Activated CD4-positive, alpha-beta T cell treated with anti-CD3 and anti-CD28 coated beads, Interleukin-2, Interleukin-6, amounts not matched to agents 100 ng/mL and 50 ng/mL, durations not matched to agents 16 hours and 8 hours (primary cell): Measurements from ENCODE around the gene UBASH3A.
"Not testable (repeated sequence)": the region's sequence is repeated elsewhere in the genome, so short reads cannot be mapped to it uniquely, and the experiment has no call there.

Experiments used
- DNase-seq: peaks from one replicate; pipeline ENCODE4 v3.0.0-alpha.2; 2020

The UBASH3A gene

DNA sequence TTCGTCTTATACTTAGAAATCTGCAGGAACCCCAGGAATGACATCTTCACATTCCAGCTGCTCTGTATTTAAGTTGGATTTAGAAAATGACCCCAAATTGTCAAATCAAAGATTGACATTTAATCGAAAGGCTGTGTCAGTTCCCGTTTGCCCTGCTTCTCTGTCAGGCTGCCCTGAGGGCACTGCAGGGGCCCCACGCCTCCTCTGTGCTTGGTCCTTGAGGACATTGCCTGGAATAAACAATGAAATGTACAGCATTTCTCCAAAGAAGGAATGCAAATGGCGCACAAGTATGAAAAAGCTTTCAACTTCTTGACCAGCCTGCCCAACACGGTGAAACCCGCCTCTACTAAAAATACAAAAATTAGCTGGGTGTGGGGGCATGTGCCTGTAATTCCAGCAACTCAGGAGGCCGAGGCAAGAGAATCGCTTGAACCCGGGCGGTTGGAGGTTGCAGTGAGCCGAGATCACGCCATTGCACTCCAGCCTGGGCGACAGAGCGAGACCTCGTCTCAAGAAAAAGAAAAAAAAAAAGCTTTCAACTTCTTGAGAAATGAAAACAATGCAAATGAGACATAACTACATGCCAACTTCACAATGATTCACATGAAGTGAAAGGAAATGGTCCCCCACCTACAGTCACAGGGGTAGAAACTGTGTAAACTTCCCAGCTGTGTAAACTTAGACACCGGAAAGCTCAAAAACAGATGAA is 10.8 kb upstream of the UBASH3A start:
- DNase-seq = peak; percentile 51

GRCh38 chr21:42393443-42393950 is 10.2 kb upstream of the UBASH3A start:
- DNase-seq = no peak

DNA sequence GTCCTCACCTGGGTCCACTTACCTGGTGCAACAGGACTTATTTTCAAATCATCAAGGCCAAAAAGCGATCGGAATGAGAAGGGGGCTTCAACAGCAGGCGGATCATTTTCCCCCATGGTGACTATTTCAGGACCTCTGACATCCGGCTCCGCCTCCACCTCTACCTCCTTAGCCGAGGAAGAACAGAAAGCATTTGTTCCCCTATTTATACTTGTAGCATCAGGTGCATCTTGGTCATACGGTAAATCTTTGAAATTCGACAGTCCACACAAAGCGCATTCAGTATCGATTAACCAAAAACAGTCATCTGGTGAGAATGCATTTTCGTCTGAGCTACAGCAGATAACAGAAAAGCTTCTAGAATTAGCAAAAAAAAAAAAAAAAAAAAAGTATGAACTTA is 8.4 kb upstream of the UBASH3A start:
- DNase-seq = no peak

DNA sequence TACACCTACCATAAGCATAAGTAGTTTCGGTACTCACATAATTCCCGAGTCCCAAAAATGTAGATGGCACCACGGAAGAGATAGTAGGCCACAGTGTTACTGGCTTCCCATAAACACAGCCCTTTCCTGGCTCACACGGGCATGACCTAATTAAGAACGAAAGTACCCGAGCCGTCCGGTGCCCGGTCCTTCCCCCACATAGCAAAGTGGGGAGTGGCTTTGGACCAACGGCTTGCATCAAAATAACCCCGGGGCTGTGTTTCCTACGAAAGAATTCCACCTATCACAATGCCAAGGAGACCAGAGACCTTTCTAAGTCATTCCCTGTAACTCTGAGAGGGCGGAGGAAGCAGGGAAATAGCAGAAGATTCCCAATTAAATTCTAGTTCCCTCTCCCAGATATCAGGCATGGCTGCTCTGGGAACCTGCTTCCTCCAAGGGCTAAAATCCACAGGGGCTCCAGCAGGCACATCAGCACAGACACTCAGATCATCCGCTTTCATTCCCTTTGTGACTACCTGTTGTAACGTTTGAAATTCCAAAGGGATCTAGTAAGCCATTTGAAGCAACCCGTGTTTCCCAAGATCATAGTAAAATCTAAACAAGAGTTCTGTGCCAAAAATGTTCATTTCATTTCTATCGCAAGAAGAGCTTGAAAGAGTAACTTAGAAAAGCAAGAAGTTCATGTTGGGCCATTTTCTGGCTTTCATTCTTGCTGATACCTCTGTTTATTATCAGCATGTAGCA is 7.6 kb upstream of the UBASH3A start, which contains the start of gene TMPRSS3:
TSS of gene TMPRSS3 (minus strand) at position 148 of the 747 bp plus-strand sequence. CDS start 635 bp downstream, outside the sequence.
- no peak for DNase-seq

DNA sequence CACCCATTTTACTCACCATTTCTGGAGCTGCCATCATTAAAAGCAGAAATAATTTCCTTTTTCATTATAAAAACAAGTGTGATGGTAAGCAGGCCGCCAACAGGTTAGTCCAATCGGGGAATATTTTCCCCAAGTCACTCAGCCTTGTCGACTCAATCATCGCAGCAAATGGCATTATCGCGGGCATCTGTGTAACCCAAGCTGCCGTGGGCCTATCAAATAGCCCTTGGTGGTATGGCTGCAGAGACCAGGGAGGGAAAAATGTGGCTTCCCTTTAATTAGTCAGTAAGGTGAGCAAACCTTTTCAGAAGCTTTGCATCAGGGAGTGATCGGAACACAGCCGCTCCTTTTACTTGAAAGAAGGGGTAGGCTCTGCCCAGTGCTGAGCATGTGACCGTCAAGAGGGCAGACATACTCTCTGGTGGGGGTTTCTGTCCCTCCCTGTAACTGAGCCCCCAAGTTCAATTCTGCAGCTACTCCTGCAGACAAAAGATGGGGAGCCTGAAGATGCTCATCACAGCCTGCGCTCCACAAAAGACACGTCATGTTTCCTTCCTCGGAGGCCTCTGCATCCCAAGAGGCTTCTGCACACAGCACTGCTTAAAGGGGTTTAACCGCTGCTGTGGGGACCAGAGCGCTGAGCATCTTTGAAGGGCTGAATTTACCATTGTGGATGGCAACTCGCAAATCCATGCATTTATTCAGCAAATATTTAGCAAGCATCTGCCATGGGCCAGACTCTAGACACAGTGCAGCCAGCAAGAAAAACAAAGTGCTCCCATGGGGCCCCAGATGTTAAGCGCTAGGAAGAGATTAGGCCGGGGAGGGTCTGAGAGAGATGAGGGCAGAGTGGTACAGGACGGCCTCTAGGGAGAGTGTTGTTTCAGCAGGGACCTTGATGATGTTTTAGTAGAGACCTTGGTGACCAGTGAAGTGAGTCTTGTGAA is 6.6 kb upstream of the UBASH3A start:
- no peak for DNase-seq

- no peak for DNase-seq
Measured at GRCh38 chr21:42397746-42398394, 5.8 kb upstream of the UBASH3A start.

DNA sequence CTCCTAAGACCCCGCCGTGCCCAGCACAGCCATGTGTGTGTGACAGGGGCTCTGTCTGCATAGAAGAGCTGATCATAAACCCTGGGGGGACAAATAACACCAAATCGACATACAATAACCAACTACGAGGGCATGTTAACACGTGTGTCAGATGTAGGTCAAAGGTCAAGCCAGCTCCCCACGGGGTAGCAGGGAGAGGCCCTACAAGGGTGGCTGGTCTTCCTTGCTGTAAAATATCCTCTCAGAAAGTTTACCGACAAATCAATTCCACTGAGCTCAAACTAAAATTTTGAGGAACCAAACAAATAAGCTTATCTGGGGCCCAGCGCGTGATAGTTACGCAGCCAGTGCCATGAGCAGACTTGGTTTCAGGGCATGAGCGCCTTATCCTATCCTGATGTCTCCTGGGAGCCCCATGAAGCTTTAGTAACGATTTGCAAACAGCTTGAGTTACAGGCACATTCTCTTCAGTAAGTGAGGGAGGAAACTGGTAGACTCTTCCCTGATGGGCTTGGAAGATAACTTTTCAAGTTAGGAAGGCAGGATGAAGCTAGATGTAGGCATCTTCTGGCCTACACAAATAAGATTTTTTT is 5.2 kb upstream of the UBASH3A start:
- no peak for DNase-seq

GRCh38 chr21:42400525-42400924 is 3.2 kb upstream of the UBASH3A start:
- peak; percentile 54 for DNase-seq

- DNase-seq = no peak
Measured at GRCh38 chr21:42401154-42401553, 2.5 kb upstream of the UBASH3A start.

GRCh38 chr21:42401820-42402251 is 1.9 kb upstream of the UBASH3A start:
- no peak for DNase-seq

- peak; percentile 61 for DNase-seq
Measured at GRCh38 chr21:42404539-42404938, 837 bp downstream of the UBASH3A start.

GRCh38 chr21:42405064-42406013 is 1.6 kb downstream of the UBASH3A start:
- DNase-seq = peak; percentile 46

DNA sequence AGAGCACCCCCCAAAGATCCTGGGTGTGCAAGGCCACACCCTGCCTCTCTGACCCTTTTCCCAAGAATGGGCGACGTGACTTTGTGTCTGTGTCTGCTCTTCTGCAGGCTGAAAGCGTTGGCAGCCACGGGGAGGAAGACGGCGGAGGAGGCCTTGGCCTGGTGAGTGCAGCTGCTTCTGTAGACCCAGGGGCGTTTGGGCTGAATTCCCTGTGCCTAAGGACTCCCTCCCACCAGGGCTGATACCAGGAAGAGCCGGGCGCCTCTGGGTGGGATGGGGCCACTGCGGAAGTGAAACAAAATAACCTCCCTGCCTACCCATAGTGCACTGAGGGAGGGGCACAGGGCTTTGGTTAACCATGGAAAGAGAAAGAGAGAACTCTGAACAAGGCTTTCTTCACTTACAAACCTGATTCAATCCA is 2.5 kb downstream of the UBASH3A start:
- peak; percentile 84 for DNase-seq

- no peak for DNase-seq
Measured at GRCh38 chr21:42406866-42407265, 3.2 kb downstream of the UBASH3A start.

GRCh38 chr21:42407476-42407875 is 3.8 kb downstream of the UBASH3A start:
- no peak for DNase-seq

DNA sequence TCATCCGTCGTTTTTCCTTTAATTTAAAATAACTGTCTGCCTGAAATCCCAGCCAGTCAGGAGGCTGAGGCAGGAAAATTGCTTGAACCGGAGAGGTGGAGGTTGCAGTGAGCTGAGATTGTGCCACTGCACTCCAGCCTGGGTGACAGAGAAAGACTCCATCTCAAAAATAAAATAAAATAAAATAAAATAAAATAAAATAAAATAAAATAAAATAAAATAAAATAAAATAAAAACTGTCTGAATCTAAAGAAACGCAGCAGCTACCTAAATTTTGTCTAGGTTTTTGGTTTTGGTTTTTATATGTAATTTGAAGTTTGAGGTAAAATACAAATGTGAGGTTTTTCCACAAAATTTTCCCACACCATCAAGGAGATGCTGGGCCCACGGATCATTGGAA is 5.0 kb downstream of the UBASH3A start:
- DNase-seq = not testable (repeated sequence)

GRCh38 chr21:42409366-42409765 is 5.7 kb downstream of the UBASH3A start:
- DNase-seq = no peak

DNA sequence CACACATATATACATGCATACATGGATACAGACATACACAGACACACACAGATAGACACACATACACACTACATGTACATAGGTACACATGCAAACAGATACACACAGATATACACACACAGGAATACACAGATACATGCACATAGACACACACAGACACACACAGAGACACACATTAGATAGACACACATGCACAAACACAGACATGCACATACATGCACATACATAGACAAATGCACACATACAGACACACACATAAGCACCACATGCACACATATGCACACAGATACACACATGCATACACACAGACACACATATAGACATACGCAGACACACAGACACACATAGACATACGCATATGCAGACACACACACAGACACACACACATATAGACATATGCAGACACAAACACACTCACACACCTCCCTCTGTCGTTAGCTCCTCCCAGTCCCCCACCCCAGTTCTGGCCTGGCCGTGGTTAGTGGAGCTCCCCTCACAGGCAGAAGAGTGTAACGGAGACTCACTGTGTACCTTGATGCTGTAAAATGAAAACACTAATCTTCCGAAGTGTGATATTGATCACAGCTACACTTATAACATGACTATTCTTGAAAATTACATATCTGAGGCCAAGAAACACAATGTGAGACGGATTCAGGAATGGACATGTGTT is 7.6 kb downstream of the UBASH3A start:
- peak; percentile 58 for DNase-seq

GRCh38 chr21:42411891-42412635 is 8.4 kb downstream of the UBASH3A start:
- no peak for DNase-seq

DNA sequence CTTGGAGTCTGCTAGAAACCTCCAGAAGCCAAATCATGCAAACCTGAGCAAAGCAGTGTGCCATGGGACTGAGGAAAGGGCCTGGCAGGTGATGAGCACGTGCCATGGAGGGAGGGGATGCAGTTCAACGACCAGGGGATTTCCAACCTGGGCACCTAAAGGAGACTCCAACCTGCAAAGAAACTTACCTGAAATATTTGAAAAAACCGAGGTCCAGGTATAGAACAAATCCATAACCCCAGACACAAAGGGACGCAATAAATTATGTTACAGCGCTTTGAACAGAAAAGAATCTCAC is 8.9 kb downstream of the UBASH3A start:
- DNase-seq = no peak
